Ectodermal cell (in vitro differentiated cells): ENCODE data around the gene TMC1.

Experiments
- H3K27ac ChIP-seq: 2 replicates; pipeline ENCODE4 v1.7.0; 2013; ENCODE audit warnings: mild to moderate bottlenecking, low read depth, low read length; ENCODE audit not compliant: insufficient read depth, poor library complexity, severe bottlenecking
- H3K27me3 ChIP-seq: 2 replicates; pipeline ENCODE4 v1.7.0; 2013; ENCODE audit warnings: mild to moderate bottlenecking, low read length; ENCODE audit not compliant: insufficient read depth, control insufficient read depth, poor library complexity, severe bottlenecking
- H3K36me3 ChIP-seq: one replicate; pipeline ENCODE4 v1.7.0; 2013; ENCODE audit warnings: low read length; ENCODE audit not compliant: control insufficient read depth, insufficient read depth
- H3K4me1 ChIP-seq: one replicate; pipeline ENCODE4 v1.7.0; 2013; ENCODE audit warnings: low read length; ENCODE audit not compliant: control insufficient read depth, insufficient read depth
- H3K4me3 ChIP-seq: 2 replicates; pipeline ENCODE4 v1.7.0; 2013; ENCODE audit warnings: low read depth, low read length, control low read depth; ENCODE audit not compliant: insufficient read depth
- H3K9me3 ChIP-seq: 2 replicates; pipeline ENCODE4 v1.7.0; 2013; ENCODE audit warnings: mild to moderate bottlenecking, low read length, moderate library complexity; ENCODE audit not compliant: control insufficient read depth
- WGBS, 2 experiments: methylation state at CpG; one replicate each; pipeline ENCODE4 v1.1.7; 2013; ENCODE audit warnings: missing lambda C conversion rate in 2 of 2; 5-methylcytosine and 5-hydroxymethylcytosine counted together

TMC1 gene

DNA sequence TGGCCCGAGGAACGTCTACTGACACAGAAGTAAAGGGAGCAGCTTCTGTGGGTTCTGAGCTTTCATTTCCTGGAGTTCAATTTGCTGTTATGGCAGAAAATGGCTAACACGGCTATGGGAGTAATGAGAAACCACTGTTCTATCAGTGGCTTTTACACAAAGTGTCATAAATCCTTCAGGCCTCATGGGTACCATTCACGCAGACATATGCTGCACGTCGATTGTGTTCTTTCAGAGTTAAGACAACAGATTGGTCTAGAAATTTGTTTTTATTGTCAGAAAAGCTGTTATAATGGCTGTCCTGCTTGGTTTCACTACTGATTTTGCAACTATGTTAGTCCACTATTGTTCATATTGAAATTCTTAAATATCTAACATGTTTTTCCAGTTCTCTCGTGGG is 296.0 kb downstream of the TMC1 start:
- Histone ChIP-seq H3K27ac (no peak overlapping the region), H3K9me3 (no peaks in the 10 kb centered on the region), H3K36me3 (no peaks in the 10 kb centered on the region), H3K4me3 (no peak overlapping the region), H3K27me3 (no peaks in the 10 kb centered on the region), H3K4me1 (no peaks in the 10 kb centered on the region)
- 91 to 97% methylated on average over 7 of the region's 7 CpGs for WGBS, 2 experiments

DNA sequence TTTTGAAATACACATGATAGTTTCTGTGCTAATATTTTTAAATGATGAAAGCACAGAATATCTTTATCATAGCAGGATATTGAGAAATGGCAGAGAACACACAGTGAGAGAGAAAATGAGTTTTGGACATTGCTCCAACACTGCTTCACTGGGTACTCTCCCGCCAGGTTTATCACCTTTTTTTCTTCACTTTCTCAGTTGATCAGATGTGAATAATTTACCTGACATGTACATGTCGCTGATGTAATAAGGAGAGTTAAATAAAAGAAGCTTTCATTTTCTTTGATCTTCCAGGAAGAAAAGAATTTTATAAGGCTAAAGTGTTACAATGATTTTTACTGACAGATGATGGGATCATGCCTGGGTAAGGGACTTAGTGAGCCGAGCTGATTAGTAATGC is 297.0 kb downstream of the TMC1 start:
- no peak overlapping the region for H3K27ac ChIP-seq
- H3K9me3 ChIP-seq = no peaks in the 10 kb centered on the region
- H3K36me3 ChIP-seq = no peaks in the 10 kb centered on the region
- 86 to 93% methylated on average over 3 of the region's 3 CpGs for WGBS, 2 experiments
- H3K27me3 ChIP-seq = no peaks in the 10 kb centered on the region
- H3K4me3 ChIP-seq = no peak overlapping the region
- H3K4me1 ChIP-seq = no peaks in the 10 kb centered on the region

DNA sequence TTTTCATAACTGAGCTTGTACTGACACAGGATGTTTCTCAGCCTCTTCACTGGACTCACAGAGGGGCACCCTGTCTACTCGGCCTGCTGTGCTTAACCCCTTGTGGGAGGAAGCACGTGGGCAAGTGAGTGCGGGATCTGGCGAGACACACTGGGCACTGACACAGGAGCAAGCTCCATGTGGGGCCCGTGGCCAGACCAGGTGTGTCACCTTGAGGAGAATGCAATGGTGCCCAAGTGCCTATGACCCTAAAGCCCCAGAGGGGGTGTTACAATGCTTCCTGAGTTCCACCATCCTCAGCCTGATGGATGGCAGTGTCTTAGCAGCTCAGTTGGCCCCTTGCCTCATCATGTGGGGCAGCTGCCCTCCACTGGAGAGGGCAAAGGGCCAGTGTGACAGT is 302.6 kb downstream of the TMC1 start:
- H3K27me3 ChIP-seq = no peaks in the 10 kb centered on the region
- no peak overlapping the region for H3K4me3 ChIP-seq
- no peaks in the 10 kb centered on the region for H3K36me3 ChIP-seq
- H3K27ac ChIP-seq = no peak overlapping the region
- H3K4me1 ChIP-seq = no peaks in the 10 kb centered on the region
- no peaks in the 10 kb centered on the region for H3K9me3 ChIP-seq
- 93% methylated on average over 5 of the region's 5 CpGs for WGBS, 2 experiments

DNA sequence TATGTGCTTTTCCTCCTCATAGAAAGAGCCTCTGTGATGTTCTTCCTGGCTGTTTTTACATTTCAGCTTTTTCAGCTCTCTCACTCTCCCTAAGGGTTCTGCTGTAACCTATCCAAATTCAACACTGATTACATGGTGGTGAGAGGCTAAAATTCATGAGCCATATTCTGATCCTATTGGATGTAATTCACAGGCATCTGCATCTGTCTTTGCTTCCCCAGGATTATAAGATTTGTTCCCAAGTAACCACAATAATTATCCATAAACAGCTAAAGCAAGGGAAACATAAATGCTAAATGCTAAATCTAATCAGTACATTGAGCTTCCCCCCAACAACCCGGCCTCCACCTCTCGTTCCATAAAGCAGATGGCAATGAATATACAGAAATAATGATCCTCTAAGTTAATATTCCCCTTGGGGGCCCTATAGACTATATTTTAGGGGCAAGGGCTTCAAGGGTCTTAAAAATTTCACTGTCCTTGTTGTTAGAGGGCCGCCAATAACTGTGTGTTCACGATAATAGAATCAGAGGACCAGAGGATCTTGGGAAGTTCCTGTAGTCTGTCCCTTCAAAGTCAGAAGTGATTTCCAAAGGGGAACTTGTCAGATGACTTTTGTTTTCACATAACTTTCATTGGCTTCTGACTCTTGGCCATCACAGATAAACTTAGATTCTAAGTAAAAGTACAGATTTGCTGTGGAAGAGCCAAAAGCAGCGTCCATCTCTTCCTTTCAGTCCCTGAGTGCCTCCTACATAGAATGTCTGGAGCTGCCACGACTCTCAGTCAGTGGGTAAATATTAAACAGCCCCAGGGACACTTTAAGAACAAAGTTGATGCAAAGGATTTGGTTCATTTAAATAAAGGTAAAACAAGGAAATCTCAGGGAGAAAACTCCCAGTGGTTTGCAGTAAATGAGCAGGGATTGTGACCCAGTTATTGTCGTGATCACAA is 305.9 kb downstream of the TMC1 start:
- Histone ChIP-seq H3K27ac (no peak overlapping the region), H3K4me3 (no peak overlapping the region), H3K4me1 (no peaks in the 10 kb centered on the region), H3K36me3 (no peaks in the 10 kb centered on the region), H3K9me3 (no peaks in the 10 kb centered on the region), H3K27me3 (no peaks in the 10 kb centered on the region)
- WGBS, 2 experiments = 82 to 89% methylated on average over 6 to 7 of the region's 7 CpGs

DNA sequence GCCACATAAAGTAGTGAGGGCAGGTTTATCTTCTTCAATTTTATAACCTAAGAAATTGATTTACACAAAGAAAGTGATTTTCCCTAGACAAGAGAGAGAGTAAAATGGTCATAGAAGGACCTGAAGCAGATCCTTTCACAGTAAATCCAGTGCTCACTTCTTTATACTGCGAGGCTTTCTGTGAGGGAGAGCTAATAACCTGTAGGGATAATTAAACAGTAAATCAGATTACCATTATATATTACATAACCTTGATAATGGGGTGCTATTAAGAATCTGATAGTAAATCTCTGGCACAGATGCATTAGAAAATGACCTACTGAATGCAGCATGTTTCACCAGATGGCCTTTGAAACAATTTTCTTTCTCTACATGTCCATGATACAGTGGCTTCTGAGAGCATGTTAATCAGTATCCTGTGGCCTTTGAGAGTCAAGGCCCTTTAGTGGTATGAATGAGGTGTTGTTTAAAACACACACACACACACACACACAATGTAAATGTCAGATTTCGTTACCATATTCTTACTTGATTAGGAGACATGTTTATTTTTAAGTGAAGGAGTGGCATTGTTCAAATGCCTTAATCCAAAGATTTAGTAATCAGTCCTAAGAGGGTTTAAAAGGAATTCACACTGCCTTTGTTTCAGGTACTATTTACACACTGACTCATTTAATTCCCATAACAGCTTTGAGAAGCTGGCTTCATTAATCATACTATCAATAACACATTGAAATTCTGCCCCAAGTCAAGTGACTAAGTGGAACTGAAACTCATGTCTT is 306.7 kb downstream of the TMC1 start:
- no peaks in the 10 kb centered on the region for H3K9me3 ChIP-seq
- H3K27me3 ChIP-seq = no peaks in the 10 kb centered on the region
- no peak overlapping the region for H3K27ac ChIP-seq
- no CpG with 5 or more reads among the region's 2 CpGs for WGBS, 2 experiments
- H3K4me1 ChIP-seq = no peaks in the 10 kb centered on the region
- H3K36me3 ChIP-seq = no peaks in the 10 kb centered on the region
- H3K4me3 ChIP-seq = no peak overlapping the region

DNA sequence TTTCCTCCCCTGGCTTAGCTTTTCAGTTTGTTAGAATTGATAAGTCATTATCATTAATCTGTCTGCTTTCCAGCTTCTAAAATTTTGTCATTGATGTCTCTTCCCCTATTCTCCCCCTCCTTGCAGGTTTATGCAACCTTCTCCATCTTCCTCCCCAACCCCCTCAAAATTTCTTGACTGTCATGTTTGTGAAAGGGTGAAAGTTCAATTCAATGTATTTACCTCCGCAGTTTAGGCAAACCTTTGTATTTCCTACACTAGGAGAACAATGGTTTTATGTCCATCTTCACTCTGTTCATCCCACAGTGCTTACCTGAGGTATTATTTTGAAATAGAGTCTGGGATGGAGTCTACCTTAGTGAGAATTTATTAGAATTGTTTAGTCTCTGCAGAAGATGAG is 313.6 kb downstream of the TMC1 start:
- H3K4me3 ChIP-seq = no peak overlapping the region
- 100% methylated on average over 1 of the region's 1 CpG; no CpG with 5 or more reads in 1 of the 2 experiments for WGBS, 2 experiments
- no peaks in the 10 kb centered on the region for H3K9me3 ChIP-seq
- no peak overlapping the region for H3K27ac ChIP-seq
- H3K36me3 ChIP-seq = no peaks in the 10 kb centered on the region
- H3K4me1 ChIP-seq = peaks cover 19% of the 10 kb centered on the region
- no peaks in the 10 kb centered on the region for H3K27me3 ChIP-seq

DNA sequence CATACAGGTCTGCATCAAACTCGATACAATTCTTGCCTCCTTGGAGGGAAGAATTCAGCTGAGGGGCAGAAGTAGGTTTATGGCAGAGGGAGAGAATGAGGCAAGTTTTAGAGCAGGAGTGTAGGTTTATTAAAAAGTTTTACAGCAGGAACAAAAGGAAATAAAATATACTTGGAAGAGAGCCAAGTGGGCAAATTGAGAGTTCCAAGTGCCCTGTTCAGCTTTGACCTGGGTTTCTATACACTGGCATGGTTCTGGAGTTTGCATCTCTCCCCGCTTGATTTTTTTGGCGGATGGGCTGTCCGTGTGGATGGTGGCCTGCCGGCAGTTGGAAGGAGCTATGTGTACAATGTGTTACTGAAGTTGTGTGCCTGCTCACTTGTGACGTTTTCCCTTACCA is 315.4 kb downstream of the TMC1 start:
- no peak overlapping the region for H3K27ac ChIP-seq
- H3K27me3 ChIP-seq = no peaks in the 10 kb centered on the region
- no peaks in the 10 kb centered on the region for H3K36me3 ChIP-seq
- H3K4me3 ChIP-seq = no peak overlapping the region
- H3K4me1 ChIP-seq = peaks cover 19% of the 10 kb centered on the region
- WGBS, 2 experiments = 94 to 95% methylated on average over 6 of the region's 6 CpGs
- H3K9me3 ChIP-seq = no peaks in the 10 kb centered on the region

DNA sequence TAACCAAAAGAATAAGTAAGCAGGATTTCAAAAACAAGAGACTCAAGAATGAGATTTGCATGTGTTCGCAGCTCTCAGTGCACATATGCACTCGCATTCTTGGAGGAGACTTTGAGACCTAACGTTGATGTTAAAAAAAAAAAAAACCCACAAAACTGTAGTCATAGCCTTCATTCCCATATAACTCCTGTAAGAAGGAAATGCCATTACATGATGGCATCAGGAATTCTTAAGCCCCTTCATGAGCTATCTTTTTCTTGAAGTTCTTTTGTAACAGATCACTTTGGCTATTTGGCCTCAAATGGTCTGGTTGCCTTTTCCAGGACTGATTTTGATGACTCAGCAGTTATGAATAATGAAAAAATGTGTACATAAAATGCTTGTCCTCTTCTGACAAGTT is 317.7 kb downstream of the TMC1 start:
- H3K4me1 ChIP-seq = peaks cover 17% of the 10 kb centered on the region
- 90 to 92% methylated on average over 3 of the region's 3 CpGs for WGBS, 2 experiments

DNA sequence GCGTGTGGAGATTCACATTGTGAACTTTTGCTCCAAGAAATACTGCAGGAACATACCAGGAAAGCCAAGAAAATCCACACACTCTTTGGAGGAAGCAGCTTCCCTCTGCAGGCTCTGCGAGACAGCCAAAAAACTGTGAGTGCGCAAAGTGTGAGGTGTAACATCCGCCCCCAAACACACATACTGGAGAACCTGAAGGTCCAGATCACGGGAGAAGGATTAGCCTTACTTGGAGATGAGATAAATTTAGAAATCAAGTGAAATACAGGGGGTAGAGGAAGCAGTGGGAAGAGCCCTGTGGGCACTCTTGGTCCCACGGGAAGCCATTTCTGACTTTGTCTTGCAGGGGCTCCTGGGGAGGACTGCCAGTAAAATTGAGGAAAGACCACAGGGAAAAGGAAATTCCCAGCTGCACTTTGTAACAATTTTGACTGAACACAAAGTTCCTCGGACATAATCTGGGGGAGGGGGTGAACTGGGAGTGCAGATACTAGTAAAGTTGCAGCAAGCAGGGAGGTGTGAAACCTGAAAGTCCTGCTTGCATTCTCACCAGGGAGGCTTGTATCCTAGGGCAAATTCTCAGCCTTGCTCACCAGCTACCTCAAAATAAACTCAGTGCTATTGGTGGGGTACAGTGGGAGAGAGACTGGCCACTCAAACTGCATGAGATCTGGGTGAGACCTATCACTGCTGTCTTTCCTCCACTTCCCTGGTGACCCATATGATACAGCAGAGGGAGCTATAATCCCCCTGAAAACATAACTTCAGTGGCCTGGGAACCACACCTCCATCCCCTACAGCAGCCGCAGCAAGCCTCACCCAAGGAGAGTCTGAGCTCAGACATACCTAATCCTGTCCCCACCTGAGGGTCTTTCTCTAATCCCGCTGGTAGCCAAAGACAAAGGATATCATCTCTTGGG is 322.4 kb downstream of the TMC1 start:
- H3K4me1 ChIP-seq = peaks cover 4% of the 10 kb centered on the region
- H3K27ac ChIP-seq = no peak overlapping the region
- H3K36me3 ChIP-seq = no peaks in the 10 kb centered on the region
- H3K27me3 ChIP-seq = no peaks in the 10 kb centered on the region
- 90 to 94% methylated on average over 9 of the region's 9 CpGs for WGBS, 2 experiments
- no peak overlapping the region for H3K4me3 ChIP-seq
- no peaks in the 10 kb centered on the region for H3K9me3 ChIP-seq

More for the DNA sequence above, 317.7 kb downstream of the TMC1 start:
- no peak overlapping the region for H3K4me3 ChIP-seq
- H3K27ac ChIP-seq = no peak overlapping the region
- H3K9me3 ChIP-seq = no peaks in the 10 kb centered on the region
- no peaks in the 10 kb centered on the region for H3K27me3 ChIP-seq
- H3K36me3 ChIP-seq = no peaks in the 10 kb centered on the region
